ENCODE results near the gene ACTL8. TPM values are rescaled to one million over a fixed set of nuclear protein-coding genes. Genes with fewer than 3 reads are reported as not detected.

ACTL8 gene
- total RNA-seq, 2 experiments from 2014 or later: not detected

GRCh38 chr1:17844185-17844826, 89.2 kb downstream of the ACTL8 start:
- H3K27me3 Mint-ChIP-seq (ENCODE audit: low read depth): no peaks in the 10 kb centered on the region
- H3K27ac Mint-ChIP-seq: no peak overlapping the region
- no peaks in the 10 kb centered on the region for H3K9me3 Mint-ChIP-seq (ENCODE audit: insufficient read depth)
- H3K4me1 Mint-ChIP-seq (ENCODE audit: low read depth): no peaks in the 10 kb centered on the region
- H3K36me3 Mint-ChIP-seq (ENCODE audit: low read depth): no peaks in the 10 kb centered on the region
- POLR2A ChIA-PET: no interaction called here
- H3K4me3 Mint-ChIP-seq: no peak overlapping the region
- no peak for ATAC-seq
- DNase-seq: no peak
- CTCF ChIA-PET: no interaction called here

GRCh38 chr1:17845583-17845982, 90.5 kb downstream of the ACTL8 start:
- H3K36me3 Mint-ChIP-seq (ENCODE audit: low read depth): no peaks in the 10 kb centered on the region
- H3K9me3 Mint-ChIP-seq (ENCODE audit: insufficient read depth): no peaks in the 10 kb centered on the region
- ChIA-PET POLR2A (no interaction called here), CTCF (no interaction called here)
- H3K4me1 Mint-ChIP-seq (ENCODE audit: low read depth): no peaks in the 10 kb centered on the region
- no peak overlapping the region for H3K27ac Mint-ChIP-seq
- no peaks in the 10 kb centered on the region for H3K27me3 Mint-ChIP-seq (ENCODE audit: low read depth)
- no peak for ATAC-seq
- no peak for DNase-seq
- H3K4me3 Mint-ChIP-seq: no peak overlapping the region

- Mint-ChIP-seq H3K9me3 (ENCODE audit: insufficient read depth) (no peaks in the 10 kb centered on the region), H3K27me3 (ENCODE audit: low read depth) (no peaks in the 10 kb centered on the region), H3K36me3 (ENCODE audit: low read depth) (no peaks in the 10 kb centered on the region), H3K4me3 (no peak overlapping the region), H3K4me1 (ENCODE audit: low read depth) (no peaks in the 10 kb centered on the region), H3K27ac (no peak overlapping the region)
- DNase-seq (no peak), ATAC-seq (no peak)
- CTCF ChIA-PET: no interaction called here
- POLR2A ChIA-PET: no interaction called here
Observed at GRCh38 chr1:17846341-17846740, 91.2 kb downstream of the ACTL8 start.

- CTCF ChIA-PET: no interaction called here
Observed at GRCh38 chr1:17847111-17847510, 92.0 kb downstream of the ACTL8 start.

GRCh38 chr1:17849216-17849615, 94.1 kb downstream of the ACTL8 start:
- no peaks in the 10 kb centered on the region for H3K9me3 Mint-ChIP-seq (ENCODE audit: insufficient read depth)
- ATAC-seq: no peak
- POLR2A ChIA-PET: no interaction called here
- no peaks in the 10 kb centered on the region for H3K27me3 Mint-ChIP-seq (ENCODE audit: low read depth)
- no peak overlapping the region for H3K4me3 Mint-ChIP-seq
- no peaks in the 10 kb centered on the region for H3K36me3 Mint-ChIP-seq (ENCODE audit: low read depth)
- no peak for DNase-seq
- H3K4me1 Mint-ChIP-seq (ENCODE audit: low read depth): no peaks in the 10 kb centered on the region
- CTCF ChIA-PET: no interaction called here
- H3K27ac Mint-ChIP-seq: no peak overlapping the region

More at GRCh38 chr1:17847111-17847510, 92.0 kb downstream of the ACTL8 start:
- H3K36me3 Mint-ChIP-seq (ENCODE audit: low read depth): no peaks in the 10 kb centered on the region
- H3K27me3 Mint-ChIP-seq (ENCODE audit: low read depth): no peaks in the 10 kb centered on the region
- H3K4me1 Mint-ChIP-seq (ENCODE audit: low read depth): no peaks in the 10 kb centered on the region
- no peaks in the 10 kb centered on the region for H3K9me3 Mint-ChIP-seq (ENCODE audit: insufficient read depth)
- ATAC-seq (no peak), DNase-seq (no peak)
- POLR2A ChIA-PET: no interaction called here
- H3K4me3 Mint-ChIP-seq: no peak overlapping the region
- no peak overlapping the region for H3K27ac Mint-ChIP-seq

GRCh38 chr1:17851056-17851455, 95.9 kb downstream of the ACTL8 start:
- ChIA-PET CTCF (no interaction called here), POLR2A (no interaction called here)
- Mint-ChIP-seq H3K4me3 (no peak overlapping the region), H3K36me3 (ENCODE audit: low read depth) (no peaks in the 10 kb centered on the region), H3K4me1 (ENCODE audit: low read depth) (no peaks in the 10 kb centered on the region), H3K27me3 (ENCODE audit: low read depth) (no peaks in the 10 kb centered on the region), H3K27ac (no peak overlapping the region), H3K9me3 (ENCODE audit: insufficient read depth) (no peaks in the 10 kb centered on the region)
- no peak for DNase-seq
- no peak for ATAC-seq

- Mint-ChIP-seq H3K36me3 (ENCODE audit: low read depth) (no peaks in the 10 kb centered on the region), H3K9me3 (ENCODE audit: insufficient read depth) (no peaks in the 10 kb centered on the region), H3K27me3 (ENCODE audit: low read depth) (no peaks in the 10 kb centered on the region), H3K27ac (no peak overlapping the region), H3K4me3 (no peak overlapping the region), H3K4me1 (ENCODE audit: low read depth) (no peaks in the 10 kb centered on the region)
- ChIA-PET CTCF (no interaction called here), POLR2A (no interaction called here)
- DNase-seq: no peak
- ATAC-seq: no peak
Observed at GRCh38 chr1:17852383-17852782, 97.2 kb downstream of the ACTL8 start.

GRCh38 chr1:17853241-17853935, 98.3 kb downstream of the ACTL8 start:
- DNase-seq (no peak), ATAC-seq (no peak)
- ChIA-PET POLR2A (no interaction called here), CTCF (no interaction called here)
- Mint-ChIP-seq H3K4me1 (ENCODE audit: low read depth) (no peaks in the 10 kb centered on the region), H3K9me3 (ENCODE audit: insufficient read depth) (no peaks in the 10 kb centered on the region), H3K27me3 (ENCODE audit: low read depth) (no peaks in the 10 kb centered on the region), H3K36me3 (ENCODE audit: low read depth) (no peaks in the 10 kb centered on the region), H3K4me3 (no peak overlapping the region), H3K27ac (no peak overlapping the region)

GRCh38 chr1:17856496-17857108, 101.5 kb downstream of the ACTL8 start:
- H3K27me3 Mint-ChIP-seq (ENCODE audit: low read depth): no peaks in the 10 kb centered on the region
- CTCF ChIA-PET: no interaction called here
- POLR2A ChIA-PET: no interaction called here
- H3K4me3 Mint-ChIP-seq: no peak overlapping the region
- no peak overlapping the region for H3K27ac Mint-ChIP-seq
- no peak for DNase-seq
- no peaks in the 10 kb centered on the region for H3K9me3 Mint-ChIP-seq (ENCODE audit: insufficient read depth)
- no peaks in the 10 kb centered on the region for H3K4me1 Mint-ChIP-seq (ENCODE audit: low read depth)
- H3K36me3 Mint-ChIP-seq (ENCODE audit: low read depth): no peaks in the 10 kb centered on the region
- ATAC-seq: no peak

- Mint-ChIP-seq H3K4me1 (ENCODE audit: low read depth) (no peaks in the 10 kb centered on the region), H3K4me3 (no peak overlapping the region), H3K27me3 (ENCODE audit: low read depth) (no peaks in the 10 kb centered on the region), H3K27ac (no peak overlapping the region), H3K9me3 (ENCODE audit: insufficient read depth) (no peaks in the 10 kb centered on the region), H3K36me3 (ENCODE audit: low read depth) (no peaks in the 10 kb centered on the region)
- no peak for DNase-seq
- ChIA-PET POLR2A (no interaction called here), CTCF (no interaction called here)
- no peak for ATAC-seq
Observed at GRCh38 chr1:17857109-17857499, 102.0 kb downstream of the ACTL8 start.

GRCh38 chr1:17857996-17858395, 102.9 kb downstream of the ACTL8 start:
- DNase-seq (no peak), ATAC-seq (no peak)
- Mint-ChIP-seq H3K27me3 (ENCODE audit: low read depth) (no peaks in the 10 kb centered on the region), H3K36me3 (ENCODE audit: low read depth) (no peaks in the 10 kb centered on the region), H3K4me3 (no peak overlapping the region), H3K27ac (no peak overlapping the region), H3K4me1 (ENCODE audit: low read depth) (no peaks in the 10 kb centered on the region), H3K9me3 (ENCODE audit: insufficient read depth) (no peaks in the 10 kb centered on the region)
- POLR2A ChIA-PET: no interaction called here
- CTCF ChIA-PET: no interaction called here

- POLR2A ChIA-PET: no interaction called here
- CTCF ChIA-PET: no interaction called here
- no peaks in the 10 kb centered on the region for H3K9me3 Mint-ChIP-seq (ENCODE audit: insufficient read depth)
- H3K36me3 Mint-ChIP-seq (ENCODE audit: low read depth): no peaks in the 10 kb centered on the region
- no peak for DNase-seq
- peaks cover 2% of the 10 kb centered on the region for H3K27me3 Mint-ChIP-seq (ENCODE audit: low read depth)
- H3K4me3 Mint-ChIP-seq: no peak overlapping the region
- H3K27ac Mint-ChIP-seq: no peak overlapping the region
- ATAC-seq: no peak
- no peaks in the 10 kb centered on the region for H3K4me1 Mint-ChIP-seq (ENCODE audit: low read depth)
Observed at GRCh38 chr1:17860812-17861211, 105.7 kb downstream of the ACTL8 start.

- Mint-ChIP-seq H3K27ac (no peak overlapping the region), H3K27me3 (ENCODE audit: low read depth) (peaks cover 2% of the 10 kb centered on the region), H3K36me3 (ENCODE audit: low read depth) (no peaks in the 10 kb centered on the region), H3K4me3 (no peak overlapping the region), H3K9me3 (ENCODE audit: insufficient read depth) (no peaks in the 10 kb centered on the region), H3K4me1 (ENCODE audit: low read depth) (no peaks in the 10 kb centered on the region)
- ChIA-PET CTCF (no interaction called here), POLR2A (no interaction called here)
- ATAC-seq (no peak), DNase-seq (no peak)
Observed at GRCh38 chr1:17861685-17862084, 106.6 kb downstream of the ACTL8 start.

All from activated CD8-positive, alpha-beta T cell treated with anti-CD3 and anti-CD28 coated beads, Interleukin-2, amount 10 ng/mL, durations not matched to agents 7 days and 5 days (primary cell).